ENCODE measurements around the gene TBC1D30.

- TF ChIP-seq CTCF (IDR thresholded peaks at IDR 0.05): no peak
- TF ChIP-seq POLR2A (IDR thresholded peaks at IDR 0.05): no peak
Observed at GRCh38 chr12:64790166-64790565, 34.3 kb upstream of the TBC1D30 start.

All from lower leg skin (tissue), 3 donors.